PC-9 (cell line): ENCODE results near the gene DNAAF1. TPM values are rescaled to one million over a fixed set of nuclear protein-coding genes. Genes with fewer than 3 reads are reported as not detected.
A peak's percentile ranks its signal among the peaks of the same experiment; 100 is the strongest.

Experiments used
- BruUV-seq: library from RNA; stranded (reverse); fragments of 400-500 nt; replicated peaks from 2 replicates; lab custom pipeline; 2021; lab: Mats Ljungman, UMichigan
- CTCF ChIA-PET: fragments of 300-600 bp; sonication (Branson Sonifier 250); formaldehyde crosslinking; loops from one replicate; lab custom pipeline; 2022; ENCODE audit warnings: antibody characterized with exemption; lab: Charles Lee
- POLR2A ChIA-PET: fragments of 300-600 bp; sonication (Branson Sonifier 250); formaldehyde crosslinking; loops from one replicate; lab custom pipeline; 2022; ENCODE audit warnings: antibody characterized with exemption; ENCODE audit not compliant: unreplicated experiment; lab: Charles Lee
- DNase-seq, 2 experiments: peaks; one replicate each; pipeline versions ENCODE4 v3.0.0 to v3.0.0-alpha.2; 2015 to 2022; ENCODE audit warnings: mixed read lengths in 1 of 2
- H2AFZ ChIP-seq: fragments of 200-600 bp; sonication (generic); 2 replicates; pipeline ENCODE4 v1.8.1; 2017; ENCODE audit warnings: antibody characterized with exemption
- H3F3A ChIP-seq: fragments of 200-600 bp; sonication (generic); 2 replicates; pipeline ENCODE4 v1.8.1; 2017; ENCODE audit warnings: antibody characterized with exemption, mild to moderate bottlenecking, low read depth; ENCODE audit not compliant: insufficient read depth
- H3K27ac ChIP-seq: fragments of 200-600 bp; sonication (generic); 2 replicates; pipeline ENCODE4 v1.6.1; 2016; ENCODE audit warnings: mixed run types
- H3K27me3 ChIP-seq: fragments of 200-600 bp; sonication (generic); 2 replicates; pipeline ENCODE4 v1.6.1; 2016; ENCODE audit warnings: low read depth, mixed run types; ENCODE audit not compliant: insufficient read depth
- H3K36me3 ChIP-seq: fragments of 200-600 bp; sonication (generic); 2 replicates; pipeline ENCODE4 v1.6.1; 2016; ENCODE audit warnings: low read depth, mixed run types
- H3K4me1 ChIP-seq: fragments of 200-600 bp; sonication (generic); replicated peaks from 2 replicates; pipeline ENCODE4 v1.6.1; 2016; ENCODE audit warnings: mixed run types; ENCODE audit not compliant: insufficient read depth
- H3K4me2 ChIP-seq: fragments of 200-600 bp; sonication (generic); 2 replicates; pipeline ENCODE4 v1.6.1; 2017; ENCODE audit warnings: mixed run types
- H3K4me3 ChIP-seq: fragments of 200-600 bp; sonication (generic); 2 replicates; pipeline ENCODE4 v1.6.1; 2016; ENCODE audit warnings: mixed run types
- H3K79me2 ChIP-seq: fragments of 200-600 bp; sonication (generic); 2 replicates; pipeline ENCODE4 v1.6.1; 2017; ENCODE audit warnings: low read depth, mixed run types
- H3K9me2 ChIP-seq: fragments of 200-600 bp; sonication (generic); 2 replicates; pipeline ENCODE4 v1.8.1; 2017; ENCODE audit warnings: mild to moderate bottlenecking; ENCODE audit not compliant: insufficient read depth
- H3K9me3 ChIP-seq: fragments of 200-600 bp; sonication (generic); 2 replicates; pipeline ENCODE4 v1.8.1; 2016; ENCODE audit warnings: low read depth; ENCODE audit not compliant: insufficient read depth
- H4K20me1 ChIP-seq: fragments of 200-600 bp; sonication (generic); 2 replicates; pipeline ENCODE4 v1.8.1; 2017; ENCODE audit not compliant: insufficient read depth
- EZH2 ChIP-seq: fragments of 200-600 bp; sonication (generic); IDR thresholded peaks from 2 replicates; pipeline ENCODE4 v1.8.0; 2017; ENCODE audit warnings: antibody characterized with exemption, low read depth
- intact Hi-C: fragments of 100-400 bp; cut with micrococcal nuclease; formaldehyde crosslinking; loops from one replicate; pipeline ENCODE4 v1.10.0; 2022; ENCODE audit not compliant: unreplicated experiment
- total RNA-seq: library from RNA; stranded (reverse); gene quantifications from 2 replicates; pipeline ENCODE4 v1.2.3, GENCODE V29; 2021
- TF ChIP-seq, protein P1 (sequence below): fragments of 200-600 bp; sonication (generic); conservative IDR thresholded peaks from 2 replicates; pipeline ENCODE4 v1.6.1; 2017; ENCODE audit warnings: mixed run types, antibody characterized with exemption, mild to moderate bottlenecking, moderate library complexity

The DNAAF1 gene
- total RNA-seq, 1 experiment from 2014 or later: 1.2 TPM

- no peaks in the 10 kb centered on the region for H3K9me2 ChIP-seq
- H3F3A ChIP-seq: peaks cover 3% of the 10 kb centered on the region; the same call in 1 of the 2 replicates
- TF ChIP-seq EZH2: no peak
- TF ChIP-seq, protein P1, sequence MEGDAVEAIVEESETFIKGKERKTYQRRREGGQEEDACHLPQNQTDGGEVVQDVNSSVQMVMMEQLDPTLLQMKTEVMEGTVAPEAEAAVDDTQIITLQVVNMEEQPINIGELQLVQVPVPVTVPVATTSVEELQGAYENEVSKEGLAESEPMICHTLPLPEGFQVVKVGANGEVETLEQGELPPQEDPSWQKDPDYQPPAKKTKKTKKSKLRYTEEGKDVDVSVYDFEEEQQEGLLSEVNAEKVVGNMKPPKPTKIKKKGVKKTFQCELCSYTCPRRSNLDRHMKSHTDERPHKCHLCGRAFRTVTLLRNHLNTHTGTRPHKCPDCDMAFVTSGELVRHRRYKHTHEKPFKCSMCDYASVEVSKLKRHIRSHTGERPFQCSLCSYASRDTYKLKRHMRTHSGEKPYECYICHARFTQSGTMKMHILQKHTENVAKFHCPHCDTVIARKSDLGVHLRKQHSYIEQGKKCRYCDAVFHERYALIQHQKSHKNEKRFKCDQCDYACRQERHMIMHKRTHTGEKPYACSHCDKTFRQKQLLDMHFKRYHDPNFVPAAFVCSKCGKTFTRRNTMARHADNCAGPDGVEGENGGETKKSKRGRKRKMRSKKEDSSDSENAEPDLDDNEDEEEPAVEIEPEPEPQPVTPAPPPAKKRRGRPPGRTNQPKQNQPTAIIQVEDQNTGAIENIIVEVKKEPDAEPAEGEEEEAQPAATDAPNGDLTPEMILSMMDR: no peak
- no peak overlapping the region for H3K4me2 ChIP-seq
- intact Hi-C loops: loop anchor here (10.0 kb wide), 2 partner anchors 245 to 345 kb away; no protein-coding TSS in a partner anchor
- no TSS peak for BruUV-seq
- POLR2A ChIA-PET: interaction anchor here (0.8 kb wide), 1 partner anchor 98 kb away, joined by 9 read pairs; no protein-coding TSS in a partner anchor
- H3K4me3 ChIP-seq: no peak overlapping the region
- no peaks in the 10 kb centered on the region for H3K79me2 ChIP-seq
- H3K27me3 ChIP-seq: peaks cover 1% of the 10 kb centered on the region; the same call in 1 of the 2 replicates
- no peak overlapping the region for H3K27ac ChIP-seq
- no peaks in the 10 kb centered on the region for H3K9me3 ChIP-seq
- no peak overlapping the region for H2AFZ ChIP-seq
- H3K4me1 ChIP-seq: no peaks in the 10 kb centered on the region
- no peaks in the 10 kb centered on the region for H3K36me3 ChIP-seq
- DNase-seq: no peak
- no peaks in the 10 kb centered on the region for H4K20me1 ChIP-seq
- CTCF ChIA-PET: interaction anchor here (0.7 kb wide), 1 partner anchor 51 kb away, joined by 4 read pairs; no protein-coding TSS in a partner anchor
These were observed 24.7 kb downstream of the DNAAF1 start for GRCh38 chr16:84169765-84170310.

GRCh38 chr16:84174396-84174795, 29.3 kb downstream of the DNAAF1 start:
- intact Hi-C loops: loop anchor here (10.0 kb wide), 2 partner anchors 250 to 350 kb away; no protein-coding TSS in a partner anchor
- TF ChIP-seq EZH2: no peak
- TF ChIP-seq, protein P1: no peak
- Histone ChIP-seq H3K36me3 (no peaks in the 10 kb centered on the region), H3F3A (peaks cover 37% of the 10 kb centered on the region), H2AFZ (no peak overlapping the region), H3K4me3 (no peak overlapping the region), H3K4me1 (peaks cover 33% of the 10 kb centered on the region), H3K79me2 (no peaks in the 10 kb centered on the region), H4K20me1 (no peaks in the 10 kb centered on the region; the same call in 1 of the 2 replicates), H3K9me3 (no peaks in the 10 kb centered on the region), H3K27ac (no peak overlapping the region), H3K27me3 (no peaks in the 10 kb centered on the region), H3K9me2 (no peaks in the 10 kb centered on the region), H3K4me2 (no peak overlapping the region)
- POLR2A ChIA-PET: no interaction called here
- no TSS peak for BruUV-seq
- CTCF ChIA-PET: no interaction called here
- no peak for DNase-seq

GRCh38 chr16:84175350-84176081, 30.4 kb downstream of the DNAAF1 start:
- H3K79me2 ChIP-seq: no peaks in the 10 kb centered on the region
- no peaks in the 10 kb centered on the region for H3K9me3 ChIP-seq
- H3K36me3 ChIP-seq: no peaks in the 10 kb centered on the region
- intact Hi-C loops: loop anchor here (1.0 to 10.0 kb wide), 7 partner anchors 59 to 351 kb away; partner anchors contain the start of genes MBTPS1, MEAK7 and OSGIN1
- no TSS peak for BruUV-seq
- H2AFZ ChIP-seq: no peak overlapping the region
- H3K4me3 ChIP-seq: no peak overlapping the region
- peaks cover 37% of the 10 kb centered on the region for H3F3A ChIP-seq
- H4K20me1 ChIP-seq: no peaks in the 10 kb centered on the region; the same call in 1 of the 2 replicates
- CTCF ChIA-PET: interaction anchor here (0.7 to 0.9 kb wide), 2 partner anchors 76 to 89 kb away, joined by 3 to 4 read pairs; no protein-coding TSS in a partner anchor
- no peak overlapping the region for H3K27ac ChIP-seq
- peaks cover 33% of the 10 kb centered on the region for H3K4me1 ChIP-seq
- H3K4me2 ChIP-seq: no peak overlapping the region; the same call in 1 of the 2 replicates
- POLR2A ChIA-PET: interaction anchor here (0.7 kb wide), 1 partner anchor 329 kb away, joined by 5 read pairs; no protein-coding TSS in a partner anchor
- peak; percentile 57 to 74 for DNase-seq
- H3K9me2 ChIP-seq: no peaks in the 10 kb centered on the region
- no peak for TF ChIP-seq EZH2
- TF ChIP-seq, protein P1: peak; percentile 87
- no peaks in the 10 kb centered on the region for H3K27me3 ChIP-seq
